Measurements from ENCODE around the gene CD96.
"Not testable (repeated sequence)": the region's sequence is repeated elsewhere in the genome, so short reads cannot be mapped to it uniquely, and the experiment has no call there.

The CD96 gene

GRCh38 chr3:111618945-111619344 lies 76.9 kb downstream of the CD96 start:
- no peak for DNase-seq (ENCODE audit: low spot score)

DNA sequence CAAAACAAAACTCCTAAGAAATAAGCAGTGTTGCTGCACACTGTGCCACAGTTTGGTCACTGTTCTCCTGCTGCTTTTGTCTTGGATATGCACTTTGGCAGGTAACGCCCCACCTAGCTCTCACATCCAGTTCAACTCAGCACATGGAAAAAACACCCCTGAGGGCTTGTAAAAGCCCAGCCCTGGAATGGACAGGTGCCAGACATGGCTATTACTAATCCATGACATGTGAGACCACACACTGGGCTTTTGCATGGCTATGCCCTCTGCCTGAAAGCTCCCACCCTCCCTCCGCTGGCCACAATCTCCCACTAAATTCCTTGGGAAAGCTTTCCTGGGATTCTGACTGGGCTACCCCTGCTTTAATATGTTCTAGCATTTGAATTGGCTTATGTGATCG lies 77.8 kb downstream of the CD96 start:
- DNase-seq (ENCODE audit: low spot score): no peak

DNA sequence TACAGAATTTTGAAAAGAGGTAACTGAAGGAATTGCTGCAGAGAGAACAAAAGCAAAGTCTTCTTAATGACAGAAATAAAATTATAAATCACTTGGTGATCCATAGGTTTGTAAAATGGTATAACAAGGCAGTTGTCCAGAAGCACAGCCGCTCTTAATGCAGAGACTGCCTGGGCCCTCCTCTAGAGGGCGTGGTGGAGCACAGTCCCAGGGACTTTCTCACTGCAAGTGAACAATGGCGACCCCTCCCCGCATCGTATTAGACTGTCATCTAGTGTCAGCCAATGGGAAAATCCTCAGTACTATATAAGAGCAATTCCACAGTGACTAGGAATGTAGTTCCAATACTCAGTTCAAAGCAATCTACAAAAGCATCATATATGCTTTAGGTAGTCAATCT lies 79.5 kb downstream of the CD96 start:
- peak; percentile 37 for DNase-seq (ENCODE audit: low spot score)

DNA sequence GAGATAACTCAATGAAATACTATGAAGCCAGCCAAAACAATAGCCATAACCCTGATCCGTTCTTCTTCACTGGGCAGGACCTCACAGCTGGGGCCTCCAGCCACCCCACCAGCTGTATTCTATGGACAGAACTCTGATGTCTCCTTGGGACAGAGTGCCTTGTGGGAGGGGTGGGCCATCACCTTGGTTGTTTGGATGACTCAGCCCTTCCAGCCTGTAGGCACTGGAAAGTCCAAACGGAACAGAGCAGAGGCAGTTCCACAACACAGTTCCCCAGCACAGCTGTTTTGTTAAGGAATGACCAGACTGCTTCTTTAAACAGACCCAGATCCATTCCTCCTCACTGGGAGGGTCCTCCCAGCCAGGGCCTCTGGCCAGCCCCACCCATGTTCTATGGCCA lies 85.1 kb downstream of the CD96 start:
- DNase-seq (ENCODE audit: low spot score): no peak

- DNase-seq (ENCODE audit: low spot score): not testable (repeated sequence)
Measured at GRCh38 chr3:111629018-111629417, 87.0 kb downstream of the CD96 start.

- not testable (repeated sequence) for DNase-seq (ENCODE audit: low spot score)
Measured at GRCh38 chr3:111630638-111631037, 88.6 kb downstream of the CD96 start.

GRCh38 chr3:111635403-111635802 lies 93.4 kb downstream of the CD96 start:
- no peak for DNase-seq (ENCODE audit: low spot score)

- no peak for DNase-seq (ENCODE audit: low spot score)
Measured at GRCh38 chr3:111636366-111636885, 94.4 kb downstream of the CD96 start.

DNA sequence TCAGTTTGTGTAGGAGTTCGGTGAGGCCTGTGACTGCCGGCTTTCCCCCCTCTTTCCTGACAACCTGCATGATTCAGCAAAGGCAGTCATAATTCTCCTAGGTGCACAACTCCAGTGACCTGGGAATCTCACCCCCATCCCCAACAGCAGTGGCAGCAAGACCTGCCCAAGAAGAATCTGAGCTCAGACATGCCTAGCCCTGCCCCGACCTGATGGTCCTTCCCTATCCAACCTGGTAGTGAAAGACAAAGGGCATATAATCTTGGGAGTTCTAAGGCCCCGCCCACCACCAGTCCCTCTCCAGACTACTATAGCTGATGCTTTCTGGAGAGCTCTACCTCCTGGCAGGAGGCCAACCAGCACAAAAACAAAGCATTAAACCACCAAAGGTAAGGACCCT lies 97.3 kb downstream of the CD96 start:
- no peak for DNase-seq (ENCODE audit: low spot score)

- DNase-seq (ENCODE audit: low spot score): no peak
Measured at GRCh38 chr3:111648991-111649579, 107.1 kb downstream of the CD96 start.

DNA sequence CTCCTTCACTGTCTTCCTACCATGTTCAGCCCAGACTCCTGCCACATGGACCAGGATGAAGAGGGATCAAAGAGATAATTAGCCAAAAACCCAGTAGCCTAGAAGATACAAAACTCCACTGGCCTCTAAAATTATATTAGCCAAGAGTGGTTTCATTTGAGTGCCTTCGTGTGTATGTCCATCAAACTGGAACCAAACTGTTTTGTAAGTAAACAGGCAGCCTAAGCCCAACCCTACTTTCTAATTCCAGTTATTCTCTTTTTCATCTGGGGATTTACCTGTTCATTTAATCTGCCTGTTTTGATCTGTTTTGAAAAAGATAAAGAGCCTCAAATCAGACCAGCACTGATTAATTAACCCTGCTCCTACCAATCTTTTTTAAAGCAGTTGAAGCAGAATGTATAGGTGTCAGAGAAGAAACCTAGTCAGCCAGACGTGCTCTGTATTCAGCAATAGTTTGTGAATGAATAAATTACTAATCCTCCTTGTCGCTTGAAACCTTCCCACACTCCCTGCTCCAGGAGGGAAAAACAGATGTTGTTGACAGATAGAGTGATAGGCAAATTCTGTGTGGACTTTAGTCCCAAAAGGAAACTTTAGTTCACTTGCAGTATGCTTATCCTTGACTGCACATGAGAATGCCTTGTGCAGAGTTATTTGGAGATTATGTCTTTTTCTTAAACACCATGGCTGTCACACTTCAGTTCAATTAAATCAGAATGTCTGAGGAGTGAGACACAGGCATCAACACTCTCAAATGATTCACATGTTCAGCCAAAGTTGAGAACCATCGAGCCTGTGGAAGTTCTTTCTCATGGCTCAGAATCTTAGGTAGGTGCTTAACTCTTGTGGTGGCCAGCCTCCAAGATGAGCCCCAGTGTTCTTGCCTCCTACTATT lies 108.6 kb downstream of the CD96 start:
- DNase-seq (ENCODE audit: low spot score): no peak

GRCh38 chr3:111652492-111653180 lies 110.6 kb downstream of the CD96 start:
- no peak for DNase-seq (ENCODE audit: low spot score)

DNA sequence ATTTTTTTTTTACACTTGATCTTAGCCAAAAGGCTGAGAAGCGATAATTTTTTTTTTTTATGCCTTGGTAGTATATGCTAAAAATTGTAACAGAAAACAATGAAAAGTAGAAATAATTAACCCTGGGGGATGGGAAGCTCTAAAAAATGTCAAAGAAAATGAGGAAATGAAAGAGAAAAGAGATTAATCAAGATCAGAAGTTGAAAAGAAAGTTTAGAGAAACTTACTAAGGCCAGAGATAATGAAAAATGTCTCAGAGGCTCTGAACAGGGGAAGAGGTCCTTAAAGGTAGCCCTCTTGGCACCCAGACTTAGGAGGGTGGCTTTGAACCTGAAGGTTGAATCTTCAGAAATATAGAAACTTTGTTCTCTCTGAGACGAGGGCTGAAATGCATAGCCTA lies 111.8 kb downstream of the CD96 start:
- DNase-seq (ENCODE audit: low spot score): no peak

GRCh38 chr3:111662012-111662411 lies 120.0 kb downstream of the CD96 start:
- no peak for DNase-seq (ENCODE audit: low spot score)

DNA sequence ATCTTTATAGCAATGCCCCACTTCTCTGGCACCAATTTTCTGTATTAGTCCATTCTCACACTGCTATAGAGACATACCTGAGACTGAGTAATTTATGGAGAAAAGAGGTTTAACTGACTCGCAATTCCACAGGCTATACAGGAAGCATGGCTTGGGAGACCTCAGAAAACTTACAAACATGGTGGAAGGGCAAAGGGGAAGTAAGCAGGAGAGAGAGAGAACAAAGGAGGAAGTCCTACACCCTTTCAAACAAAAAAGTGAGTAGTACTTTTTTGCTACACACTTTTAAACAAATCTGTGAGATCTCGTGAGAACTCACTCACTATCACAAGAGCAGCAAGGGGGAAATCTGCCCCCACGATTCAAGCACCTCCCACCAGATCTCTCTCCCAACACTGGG lies 120.9 kb downstream of the CD96 start:
- no peak for DNase-seq (ENCODE audit: low spot score)

DNA sequence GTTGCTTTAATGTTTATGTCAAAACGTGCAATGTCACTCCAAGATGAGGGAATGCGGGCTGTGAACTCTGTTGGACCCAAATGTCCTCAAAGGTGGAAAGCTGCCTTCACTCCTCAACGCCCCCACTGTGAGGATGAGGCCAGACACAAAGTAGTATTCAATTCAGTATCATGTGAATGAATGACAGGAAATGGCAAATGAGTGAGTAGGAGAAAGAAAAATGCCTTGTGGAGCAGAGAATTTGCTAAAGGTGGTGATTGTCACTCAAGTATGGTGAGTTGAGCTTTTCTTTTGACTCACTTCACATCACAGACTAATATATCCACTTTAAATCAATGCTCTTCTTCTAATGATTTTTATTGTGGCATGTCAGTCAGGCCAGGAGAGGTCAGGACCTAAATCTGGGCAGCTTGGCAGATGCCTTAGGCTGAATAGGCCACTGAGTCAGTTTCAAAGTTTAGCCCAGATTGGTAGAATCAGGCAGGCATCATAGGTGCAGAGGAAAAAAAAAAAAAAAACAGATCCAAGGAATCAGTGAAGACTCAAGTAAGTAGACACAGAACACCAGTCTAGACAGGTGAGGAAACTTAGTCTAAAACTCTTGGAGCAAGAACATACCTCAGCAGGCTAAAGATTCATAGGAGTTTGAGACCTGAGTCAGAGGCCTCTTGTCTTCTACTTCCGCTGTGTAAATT lies 124.2 kb downstream of the CD96 start:
- no peak for DNase-seq (ENCODE audit: low spot score)

GRCh38 chr3:111667170-111667569 lies 125.2 kb downstream of the CD96 start:
- no peak for DNase-seq (ENCODE audit: low spot score)

DNA sequence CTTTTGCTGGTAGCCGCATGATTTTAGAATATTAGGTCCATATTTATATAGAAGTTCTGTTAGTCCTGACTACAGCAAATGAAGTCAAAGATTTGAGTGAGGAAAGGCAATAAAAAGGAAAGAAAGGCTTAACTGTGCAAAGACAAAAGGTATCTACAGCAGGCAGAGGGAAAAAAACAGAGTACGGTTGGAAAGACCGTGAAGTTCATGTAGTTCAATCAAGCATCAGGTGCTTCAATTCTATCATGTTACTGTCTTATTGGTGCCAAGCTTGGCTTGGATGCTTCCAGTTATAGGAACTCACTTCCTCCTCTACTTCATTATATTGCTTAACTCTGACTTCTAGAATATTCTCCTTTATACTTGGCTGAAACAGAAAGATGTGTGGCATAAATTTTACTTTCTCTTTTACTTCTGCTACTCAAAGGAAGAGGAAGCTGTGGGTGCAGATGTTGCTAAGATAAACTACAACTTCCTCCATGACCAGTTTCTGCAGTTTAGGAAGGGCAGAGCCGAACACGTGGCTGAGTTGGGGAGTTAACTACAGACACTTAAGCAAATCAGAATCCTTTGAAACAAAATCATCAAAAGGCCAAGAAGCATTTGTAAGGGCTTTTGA lies 125.7 kb downstream of the CD96 start:
- DNase-seq (ENCODE audit: low spot score): no peak

DNA sequence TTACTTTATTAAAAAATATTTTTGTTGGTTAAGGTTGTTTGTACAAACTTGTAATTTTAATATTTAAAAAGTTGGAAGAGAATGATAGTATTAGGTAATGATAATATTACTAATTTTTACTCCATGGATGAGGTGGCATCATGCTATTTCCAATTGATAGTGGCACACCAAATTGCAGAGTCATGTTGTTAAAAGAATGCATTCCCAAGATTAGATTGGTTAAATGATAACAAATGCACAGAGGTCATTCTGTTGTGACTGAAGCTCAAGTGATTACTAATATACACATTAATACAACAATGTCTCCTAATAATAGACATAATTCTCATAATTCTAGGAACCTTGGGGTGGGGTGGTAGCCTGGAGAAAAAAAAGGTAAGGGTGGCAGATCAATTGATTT lies 126.3 kb downstream of the CD96 start:
- no peak for DNase-seq (ENCODE audit: low spot score)

DNA sequence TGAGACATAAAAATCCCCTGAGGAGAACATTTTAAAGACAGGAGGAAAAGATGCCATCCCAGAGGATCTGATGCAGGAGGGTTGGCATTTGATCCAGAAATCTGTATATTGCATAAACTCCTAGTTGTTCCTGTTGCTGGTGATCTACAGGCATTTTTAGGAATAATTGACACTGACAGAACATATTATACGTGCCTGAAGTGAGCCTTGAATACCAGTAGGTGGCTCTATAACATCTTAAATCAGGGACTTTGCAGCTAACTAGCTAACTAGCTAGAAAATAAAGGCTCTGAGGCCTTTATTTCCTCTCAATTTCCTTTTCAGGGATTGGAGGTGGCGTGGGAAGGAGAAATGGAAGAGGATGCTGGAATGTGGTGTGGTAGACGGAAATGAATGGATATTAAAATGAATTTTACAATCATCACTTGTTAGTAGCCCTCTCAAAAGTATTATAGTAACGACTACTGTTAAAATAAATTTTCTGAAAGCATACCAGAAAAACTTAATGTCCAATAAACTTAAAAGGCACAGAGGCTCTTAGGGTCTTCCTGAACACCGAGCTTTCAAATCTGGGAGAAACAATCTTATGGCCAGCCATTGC lies 127.0 kb downstream of the CD96 start:
- peak; percentile 65 for DNase-seq (ENCODE audit: low spot score)

Measured in SK-N-DZ (cell line).